Neural cell (in vitro differentiated cells): ENCODE data around the gene RYK.

Source experiments
- EZH2 ChIP-seq: fragments of 200-600, 300-800 bp; shearing (Covaris generic), sonication (generic); IDR thresholded peaks from 2 replicates; pipeline ENCODE4 v1.6.1; 2014; ENCODE audit warnings: antibody characterized with exemption, low read length, borderline replicate concordance, mild to moderate bottlenecking; ENCODE audit not compliant: insufficient read depth, poor library complexity, severe bottlenecking
- MXI1 ChIP-seq: fragments of 450-650 bp; conservative IDR thresholded peaks from 2 replicates; pipeline ENCODE4 v1.6.1; 2014; ENCODE audit warnings: antibody characterized with exemption, mild to moderate bottlenecking; ENCODE audit not compliant: poor library complexity, severe bottlenecking
- TF ChIP-seq, protein P1 (sequence below): fragments of 450-650 bp; IDR thresholded peaks from 2 replicates; pipeline ENCODE4 v1.5.1; 2014; ENCODE audit warnings: antibody characterized with exemption, mild to moderate bottlenecking, moderate library complexity; ENCODE audit not compliant: poor library complexity, severe bottlenecking

DNA sequence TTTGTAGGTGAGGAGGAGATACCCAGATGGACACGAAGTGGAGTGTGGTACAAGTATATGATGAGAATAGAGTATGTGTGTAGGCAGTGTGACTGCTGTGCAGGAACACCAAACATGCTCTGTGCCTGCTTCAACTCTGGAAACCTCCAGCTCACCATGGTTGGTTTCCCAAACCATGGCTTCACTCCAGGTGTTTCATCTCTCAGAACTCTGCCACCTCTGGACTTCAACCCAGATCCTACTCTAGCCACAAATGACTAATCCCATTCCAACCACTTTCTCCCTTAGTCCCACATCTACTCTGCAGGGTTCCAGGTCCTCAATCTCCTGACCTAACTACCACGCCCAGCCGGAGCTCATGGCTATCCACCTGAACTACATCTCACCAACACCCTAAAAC is 102.1 kb downstream of the RYK start:
- TF ChIP-seq, protein P1, sequence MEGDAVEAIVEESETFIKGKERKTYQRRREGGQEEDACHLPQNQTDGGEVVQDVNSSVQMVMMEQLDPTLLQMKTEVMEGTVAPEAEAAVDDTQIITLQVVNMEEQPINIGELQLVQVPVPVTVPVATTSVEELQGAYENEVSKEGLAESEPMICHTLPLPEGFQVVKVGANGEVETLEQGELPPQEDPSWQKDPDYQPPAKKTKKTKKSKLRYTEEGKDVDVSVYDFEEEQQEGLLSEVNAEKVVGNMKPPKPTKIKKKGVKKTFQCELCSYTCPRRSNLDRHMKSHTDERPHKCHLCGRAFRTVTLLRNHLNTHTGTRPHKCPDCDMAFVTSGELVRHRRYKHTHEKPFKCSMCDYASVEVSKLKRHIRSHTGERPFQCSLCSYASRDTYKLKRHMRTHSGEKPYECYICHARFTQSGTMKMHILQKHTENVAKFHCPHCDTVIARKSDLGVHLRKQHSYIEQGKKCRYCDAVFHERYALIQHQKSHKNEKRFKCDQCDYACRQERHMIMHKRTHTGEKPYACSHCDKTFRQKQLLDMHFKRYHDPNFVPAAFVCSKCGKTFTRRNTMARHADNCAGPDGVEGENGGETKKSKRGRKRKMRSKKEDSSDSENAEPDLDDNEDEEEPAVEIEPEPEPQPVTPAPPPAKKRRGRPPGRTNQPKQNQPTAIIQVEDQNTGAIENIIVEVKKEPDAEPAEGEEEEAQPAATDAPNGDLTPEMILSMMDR, result no peak
- TF ChIP-seq EZH2, result no peak
- TF ChIP-seq MXI1, result no peak
